ENCODE measurements around the gene POLR2F. TPM values are rescaled to one million over a fixed set of nuclear protein-coding genes. Genes with fewer than 3 reads are reported as not detected.

POLR2F gene
- polyA plus RNA-seq, 2 donors: 84.8 to 114 TPM

DNA sequence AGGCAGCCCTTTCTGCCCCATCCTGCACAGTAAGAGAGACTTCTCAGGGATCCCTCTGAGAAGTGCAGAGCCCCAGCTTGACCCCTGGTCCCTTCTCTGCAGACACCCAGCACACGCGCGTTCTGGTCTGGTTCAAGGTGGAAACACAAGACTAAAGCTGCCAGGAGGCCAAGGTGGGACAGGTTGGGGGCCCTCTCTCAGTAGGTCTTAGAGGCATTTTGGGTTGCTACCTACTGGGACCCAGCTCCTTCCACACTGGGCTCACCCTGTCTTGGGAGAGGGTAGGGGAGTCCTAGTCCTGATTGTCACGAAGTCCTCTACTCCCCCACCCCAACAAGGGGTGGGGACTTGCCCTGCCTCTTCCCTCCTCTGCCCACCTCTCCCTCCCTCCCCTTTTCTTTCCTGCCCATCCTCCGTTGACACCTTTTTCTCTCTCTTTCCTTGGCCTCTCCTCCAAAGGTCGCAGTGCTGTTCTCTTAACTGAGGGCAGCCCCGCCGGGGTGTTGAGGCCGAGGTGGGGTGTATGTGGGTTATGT, 31.6 kb downstream of the POLR2F start:
- Histone ChIP-seq H3K27ac (ENCODE audit: low read depth in 2 of 2, low read length in 1 of 2) (no peak overlapping the region), H3K4me1 (ENCODE audit: control insufficient read depth in 2 of 2, insufficient read depth in 2 of 2, low read length in 1 of 2) (no peaks in the 10 kb centered on the region), H3K9me3 (ENCODE audit: control insufficient read depth in 2 of 2, insufficient read depth in 1 of 2, low read depth in 1 of 2, low read length in 1 of 2) (no peaks in the 10 kb centered on the region), H3K36me3 (ENCODE audit: control insufficient read depth in 2 of 2, insufficient read depth in 2 of 2, low read length in 1 of 2) (peaks cover 0 to 9% of the 10 kb centered on the region in 2 donors), H3K27me3 (ENCODE audit: control insufficient read depth in 1 of 2, insufficient read depth in 2 of 2, low read length in 2 of 2) (no peaks in the 10 kb centered on the region), H3K4me3 (ENCODE audit: low read depth in 1 of 2, low read length in 2 of 2) (no peak overlapping the region)
- 88 to 90% methylated on average over 9 of the region's 9 CpGs for WGBS, 2 donors

DNA sequence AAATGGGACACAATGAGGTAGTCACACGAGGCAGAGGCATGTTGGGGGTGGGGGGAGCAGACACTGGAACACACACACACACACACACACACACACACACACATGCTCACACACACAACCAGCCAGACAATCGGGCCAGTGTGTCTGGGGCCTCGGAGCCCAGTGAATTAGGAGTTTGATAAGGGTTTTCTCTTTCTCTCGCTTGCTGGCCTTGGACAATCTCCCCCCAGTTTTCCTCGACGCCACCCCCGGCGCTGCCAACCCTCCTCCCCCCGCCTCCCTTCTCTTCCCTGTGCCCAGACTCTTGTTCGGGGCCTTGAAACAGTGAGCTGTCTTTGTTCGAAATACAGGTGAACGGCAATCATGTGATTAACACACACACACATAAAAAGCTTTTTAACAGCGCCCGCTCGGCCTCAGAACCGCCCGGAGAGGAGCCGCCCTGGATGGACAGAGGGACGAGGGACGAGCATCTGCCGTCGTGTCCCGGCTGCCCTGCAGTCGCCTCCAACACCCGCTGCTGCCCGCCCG, 32.3 kb downstream of the POLR2F start:
- 83 to 89% methylated on average over 27 of the region's 27 CpGs for WGBS, 2 donors
- no peaks in the 10 kb centered on the region for H3K9me3 ChIP-seq (ENCODE audit: control insufficient read depth in 2 of 2, insufficient read depth in 1 of 2, low read depth in 1 of 2, low read length in 1 of 2)
- no peaks in the 10 kb centered on the region for H3K4me1 ChIP-seq (ENCODE audit: control insufficient read depth in 2 of 2, insufficient read depth in 2 of 2, low read length in 1 of 2)
- no peaks in the 10 kb centered on the region for H3K27me3 ChIP-seq (ENCODE audit: control insufficient read depth in 1 of 2, insufficient read depth in 2 of 2, low read length in 2 of 2)
- H3K36me3 ChIP-seq (ENCODE audit: control insufficient read depth in 2 of 2, insufficient read depth in 2 of 2, low read length in 1 of 2): peaks cover 0 to 9% of the 10 kb centered on the region in 2 donors
- no peak overlapping the region for H3K27ac ChIP-seq (ENCODE audit: low read depth in 2 of 2, low read length in 1 of 2)
- no peak overlapping the region for H3K4me3 ChIP-seq (ENCODE audit: low read depth in 1 of 2, low read length in 2 of 2)

- no peaks in the 10 kb centered on the region for H3K27me3 ChIP-seq (ENCODE audit: control insufficient read depth in 1 of 2, insufficient read depth in 2 of 2, low read length in 2 of 2)
- H3K4me1 ChIP-seq (ENCODE audit: control insufficient read depth in 2 of 2, insufficient read depth in 2 of 2, low read length in 1 of 2): no peaks in the 10 kb centered on the region
- peaks cover 0 to 9% of the 10 kb centered on the region in 2 donors for H3K36me3 ChIP-seq (ENCODE audit: control insufficient read depth in 2 of 2, insufficient read depth in 2 of 2, low read length in 1 of 2)
- H3K27ac ChIP-seq (ENCODE audit: low read depth in 2 of 2, low read length in 1 of 2): no peak overlapping the region
- no peaks in the 10 kb centered on the region for H3K9me3 ChIP-seq (ENCODE audit: control insufficient read depth in 2 of 2, insufficient read depth in 1 of 2, low read depth in 1 of 2, low read length in 1 of 2)
- WGBS, 2 donors: 82 to 90% methylated on average over 7 of the region's 7 CpGs
- no peak overlapping the region for H3K4me3 ChIP-seq (ENCODE audit: low read depth in 1 of 2, low read length in 2 of 2)
Measured at GRCh38 chr22:37986371-37986770, 32.9 kb downstream of the POLR2F start.

DNA sequence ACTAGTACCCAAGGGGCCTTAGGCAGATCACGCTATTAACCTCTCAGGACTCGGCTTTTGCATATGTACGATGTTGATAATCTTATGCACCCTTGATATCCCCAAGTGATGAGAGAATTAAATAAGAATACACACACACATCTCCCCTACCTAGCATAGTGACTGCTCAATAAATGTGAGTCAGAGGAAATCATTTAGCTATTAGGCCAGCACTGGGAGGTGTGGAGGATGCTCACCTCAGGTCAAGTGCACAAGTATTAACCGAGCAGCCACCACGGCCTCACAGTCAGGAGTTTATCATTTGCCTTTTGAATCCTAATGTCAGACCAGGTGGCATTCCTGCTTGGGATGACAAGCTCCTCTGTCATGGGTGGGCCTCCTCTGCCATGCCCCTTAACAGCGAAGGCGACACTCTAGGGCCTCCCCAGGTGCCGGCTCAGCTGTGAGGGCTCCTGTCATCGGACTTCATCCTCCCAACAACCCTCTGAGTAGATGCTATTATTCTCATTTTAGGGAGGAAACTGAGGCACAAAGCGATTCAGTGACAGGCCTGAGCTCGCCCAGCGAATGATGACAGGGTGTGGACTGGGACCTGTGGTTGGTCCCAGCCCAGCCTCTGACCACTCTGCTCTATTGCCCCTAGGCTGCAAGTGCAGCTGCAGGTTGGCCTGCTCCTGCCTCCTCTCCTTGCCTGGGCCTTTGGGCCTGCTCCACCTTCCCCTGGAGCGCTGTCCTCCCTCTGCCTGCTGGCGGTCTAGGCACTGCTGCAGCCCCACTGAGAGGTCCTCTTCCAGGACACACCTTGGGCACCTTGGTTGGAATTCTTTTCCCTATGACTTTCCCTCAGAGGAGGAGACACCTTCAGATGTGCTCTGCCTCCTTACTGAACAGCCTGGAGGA, 35.9 kb downstream of the POLR2F start:
- Histone ChIP-seq H3K4me3 (ENCODE audit: low read depth in 1 of 2, low read length in 2 of 2) (no peak overlapping the region), H3K36me3 (ENCODE audit: control insufficient read depth in 2 of 2, insufficient read depth in 2 of 2, low read length in 1 of 2) (peaks cover 0 to 9% of the 10 kb centered on the region in 2 donors), H3K4me1 (ENCODE audit: control insufficient read depth in 2 of 2, insufficient read depth in 2 of 2, low read length in 1 of 2) (no peaks in the 10 kb centered on the region), H3K9me3 (ENCODE audit: control insufficient read depth in 2 of 2, insufficient read depth in 1 of 2, low read depth in 1 of 2, low read length in 1 of 2) (no peaks in the 10 kb centered on the region), H3K27ac (ENCODE audit: low read depth in 2 of 2, low read length in 1 of 2) (no peak overlapping the region), H3K27me3 (ENCODE audit: control insufficient read depth in 1 of 2, insufficient read depth in 2 of 2, low read length in 2 of 2) (no peaks in the 10 kb centered on the region)
- 91 to 92% methylated on average over 14 of the region's 14 CpGs for WGBS, 2 donors

GRCh38 chr22:37990301-37990700, 36.8 kb downstream of the POLR2F start:
- no peak overlapping the region for H3K4me3 ChIP-seq (ENCODE audit: low read depth in 1 of 2, low read length in 2 of 2)
- H3K36me3 ChIP-seq (ENCODE audit: control insufficient read depth in 2 of 2, insufficient read depth in 2 of 2, low read length in 1 of 2): peaks cover 0 to 9% of the 10 kb centered on the region in 2 donors
- 70 to 80% methylated on average over 5 of the region's 5 CpGs for WGBS, 2 donors
- H3K27ac ChIP-seq (ENCODE audit: low read depth in 2 of 2, low read length in 1 of 2): no peak overlapping the region
- H3K4me1 ChIP-seq (ENCODE audit: control insufficient read depth in 2 of 2, insufficient read depth in 2 of 2, low read length in 1 of 2): no peaks in the 10 kb centered on the region
- H3K9me3 ChIP-seq (ENCODE audit: control insufficient read depth in 2 of 2, insufficient read depth in 1 of 2, low read depth in 1 of 2, low read length in 1 of 2): no peaks in the 10 kb centered on the region
- H3K27me3 ChIP-seq (ENCODE audit: control insufficient read depth in 1 of 2, insufficient read depth in 2 of 2, low read length in 2 of 2): no peaks in the 10 kb centered on the region

GRCh38 chr22:37990862-37991261, 37.4 kb downstream of the POLR2F start:
- H3K27ac ChIP-seq (ENCODE audit: low read depth in 2 of 2, low read length in 1 of 2): no peak overlapping the region
- 88 to 92% methylated on average over 7 of the region's 7 CpGs for WGBS, 2 donors
- H3K27me3 ChIP-seq (ENCODE audit: control insufficient read depth in 1 of 2, insufficient read depth in 2 of 2, low read length in 2 of 2): no peaks in the 10 kb centered on the region
- peaks cover 0 to under 1% of the 10 kb centered on the region in 2 donors for H3K4me1 ChIP-seq (ENCODE audit: control insufficient read depth in 2 of 2, insufficient read depth in 2 of 2, low read length in 1 of 2)
- H3K9me3 ChIP-seq (ENCODE audit: control insufficient read depth in 2 of 2, insufficient read depth in 1 of 2, low read depth in 1 of 2, low read length in 1 of 2): no peaks in the 10 kb centered on the region
- peaks cover 0 to 9% of the 10 kb centered on the region in 2 donors for H3K36me3 ChIP-seq (ENCODE audit: control insufficient read depth in 2 of 2, insufficient read depth in 2 of 2, low read length in 1 of 2)
- H3K4me3 ChIP-seq (ENCODE audit: low read depth in 1 of 2, low read length in 2 of 2): no peak overlapping the region

- Histone ChIP-seq H3K9me3 (ENCODE audit: control insufficient read depth in 2 of 2, insufficient read depth in 1 of 2, low read depth in 1 of 2, low read length in 1 of 2) (no peaks in the 10 kb centered on the region), H3K4me3 (ENCODE audit: low read depth in 1 of 2, low read length in 2 of 2) (no peak overlapping the region), H3K27ac (ENCODE audit: low read depth in 2 of 2, low read length in 1 of 2) (no peak overlapping the region), H3K36me3 (ENCODE audit: control insufficient read depth in 2 of 2, insufficient read depth in 2 of 2, low read length in 1 of 2) (peaks cover 0 to 5% of the 10 kb centered on the region in 2 donors), H3K4me1 (ENCODE audit: control insufficient read depth in 2 of 2, insufficient read depth in 2 of 2, low read length in 1 of 2) (peaks cover 0 to 8% of the 10 kb centered on the region in 2 donors), H3K27me3 (ENCODE audit: control insufficient read depth in 1 of 2, insufficient read depth in 2 of 2, low read length in 2 of 2) (no peaks in the 10 kb centered on the region)
- 67 to 76% methylated on average over 6 of the region's 6 CpGs for WGBS, 2 donors
Measured at GRCh38 chr22:37991731-37992442, 38.4 kb downstream of the POLR2F start.

- H3K36me3 ChIP-seq (ENCODE audit: control insufficient read depth in 2 of 2, insufficient read depth in 2 of 2, low read length in 1 of 2): no peaks in the 10 kb centered on the region
- no peak overlapping the region for H3K27ac ChIP-seq (ENCODE audit: low read depth in 2 of 2, low read length in 1 of 2)
Measured at GRCh38 chr22:37994049-37994448, 40.5 kb downstream of the POLR2F start.

DNA sequence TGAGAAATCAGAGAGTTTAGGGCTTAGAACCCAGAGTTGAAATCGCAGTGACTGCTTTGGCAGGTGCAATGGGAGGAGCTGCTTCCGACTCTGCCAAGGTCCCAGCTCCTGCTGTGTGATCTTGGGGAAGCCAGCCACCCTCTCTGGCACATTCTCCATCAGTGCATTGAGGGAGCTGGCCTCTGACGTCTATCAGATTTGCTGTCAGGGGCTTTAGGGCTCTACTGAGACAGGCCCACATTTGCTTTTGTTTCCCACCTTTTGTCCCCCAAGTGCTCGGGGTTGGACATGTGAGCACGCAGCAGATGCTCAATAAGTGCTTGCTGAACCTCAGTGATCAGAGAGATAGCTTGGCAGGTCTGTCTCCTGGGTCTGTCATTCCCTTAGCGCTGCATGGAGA, 41.5 kb downstream of the POLR2F start:
- no peak overlapping the region for H3K4me3 ChIP-seq (ENCODE audit: low read depth in 1 of 2, low read length in 2 of 2)
- no peaks in the 10 kb centered on the region for H3K27me3 ChIP-seq (ENCODE audit: control insufficient read depth in 1 of 2, insufficient read depth in 2 of 2, low read length in 2 of 2)
- 90 to 94% methylated on average over 6 of the region's 6 CpGs for WGBS, 2 donors
- H3K9me3 ChIP-seq (ENCODE audit: control insufficient read depth in 2 of 2, insufficient read depth in 1 of 2, low read depth in 1 of 2, low read length in 1 of 2): no peaks in the 10 kb centered on the region
- no peaks in the 10 kb centered on the region for H3K36me3 ChIP-seq (ENCODE audit: control insufficient read depth in 2 of 2, insufficient read depth in 2 of 2, low read length in 1 of 2)
- H3K4me1 ChIP-seq (ENCODE audit: control insufficient read depth in 2 of 2, insufficient read depth in 2 of 2, low read length in 1 of 2): peaks cover 0 to 28% of the 10 kb centered on the region in 2 donors
- H3K27ac ChIP-seq (ENCODE audit: low read depth in 2 of 2, low read length in 1 of 2): no peak overlapping the region

More at GRCh38 chr22:37994049-37994448, 40.5 kb downstream of the POLR2F start:
- Histone ChIP-seq H3K27me3 (ENCODE audit: control insufficient read depth in 1 of 2, insufficient read depth in 2 of 2, low read length in 2 of 2) (no peaks in the 10 kb centered on the region), H3K4me3 (ENCODE audit: low read depth in 1 of 2, low read length in 2 of 2) (no peak overlapping the region), H3K4me1 (ENCODE audit: control insufficient read depth in 2 of 2, insufficient read depth in 2 of 2, low read length in 1 of 2) (peaks cover 0 to 18% of the 10 kb centered on the region in 2 donors), H3K9me3 (ENCODE audit: control insufficient read depth in 2 of 2, insufficient read depth in 1 of 2, low read depth in 1 of 2, low read length in 1 of 2) (no peaks in the 10 kb centered on the region)
- WGBS, 2 donors: 73 to 78% methylated on average over 6 of the region's 6 CpGs

All from esophagus (tissue), 2 donors.